Panc1 (cell line): ENCODE results near the gene ORM1. TPM values are rescaled to one million over a fixed set of nuclear protein-coding genes. Genes with fewer than 3 reads are reported as not detected.

Experiments used
- ATAC-seq: fragments of 200-7000 bp; cut with Tn5 transposase; 2 replicates; pipeline ENCODE4 v1.9.1; 2020; ENCODE audit warnings: mild to moderate bottlenecking, moderate library complexity
- BruUV-seq: library from RNA; stranded (reverse); fragments of 400-500 nt; replicated peaks from 2 replicates; lab custom pipeline; 2021; lab: Mats Ljungman, UMichigan
- CTCF ChIA-PET: fragments of 300-600 bp; sonication (Branson Sonifier 250); formaldehyde crosslinking; loops from one replicate; lab custom pipeline; 2022; ENCODE audit warnings: antibody characterized with exemption; lab: Charles Lee
- POLR2A ChIA-PET: fragments of 300-600 bp; sonication (Branson Sonifier 250); formaldehyde crosslinking; loops from one replicate; lab custom pipeline; 2022; ENCODE audit warnings: antibody characterized with exemption; lab: Charles Lee
- DNase-seq: peaks from one replicate; pipeline ENCODE4 v3.0.0-alpha.2; 2010; ENCODE audit warnings: low read depth, low spot score
- H3K27ac ChIP-seq: 2 replicates; pipeline ENCODE4 v1.5.1; 2011; ENCODE audit warnings: mild to moderate bottlenecking, low read length, inconsistent platforms
- H3K27me3 ChIP-seq: fragments of 200-500 bp; sonication (Bioruptor generic); 2 replicates; pipeline ENCODE4 v1.6.0; 2014; ENCODE audit warnings: low read length, inconsistent platforms; ENCODE audit not compliant: control insufficient read depth, insufficient read depth
- H3K36me3 ChIP-seq: fragments of 200-500 bp; sonication (Bioruptor generic); 2 replicates; pipeline ENCODE4 v1.5.1; 2014; ENCODE audit warnings: inconsistent platforms, mild to moderate bottlenecking, low read length, moderate library complexity; ENCODE audit not compliant: control insufficient read depth, insufficient read depth
- H3K4me1 ChIP-seq: 2 replicates; pipeline ENCODE4 v1.5.1; 2011; ENCODE audit warnings: inconsistent platforms, mild to moderate bottlenecking, low read length, moderate library complexity; ENCODE audit not compliant: control insufficient read depth, insufficient read depth
- H3K4me3 ChIP-seq, 2 experiments: 2 replicates each; pipeline ENCODE4 v1.5.1; 2011 to 2012; ENCODE audit warnings: low read depth in 2 of 2, low read length in 2 of 2, mild to moderate bottlenecking in 2 of 2, inconsistent platforms in 1 of 2, moderate library complexity in 1 of 2
- H3K9me3 ChIP-seq: fragments of 200-500 bp; sonication (Bioruptor generic); 2 replicates; pipeline ENCODE4 v1.5.1; 2014; ENCODE audit warnings: low read depth, mild to moderate bottlenecking, inconsistent platforms, low read length, moderate library complexity; ENCODE audit not compliant: control insufficient read depth, insufficient read depth
- POLR2AphosphoS5 ChIP-seq: IDR thresholded peaks from 2 replicates; pipeline ENCODE4 v1.6.1; 2012; ENCODE audit warnings: mild to moderate bottlenecking, low read depth, low read length, moderate library complexity
- SIN3A ChIP-seq: IDR thresholded peaks from 2 replicates; pipeline ENCODE4 v1.6.1; 2012; ENCODE audit warnings: low read depth, mild to moderate bottlenecking, low read length, moderate library complexity, borderline replicate concordance; ENCODE audit not compliant: insufficient read depth
- TCF7L2 ChIP-seq: IDR thresholded peaks from 2 replicates; pipeline ENCODE4 v1.6.1; 2011; ENCODE audit warnings: mild to moderate bottlenecking, low read depth, low read length, inconsistent platforms
- in situ Hi-C: cut with HindIII; loops from 2 replicates; pipeline ENCODE4 v1.10.0; 2016; ENCODE audit warnings: low sequenced_read_pairs, low pct_unique_long_range_greater_than_20kb
- intact Hi-C: fragments of 100-400 bp; cut with micrococcal nuclease; formaldehyde crosslinking; loops from one replicate; pipeline ENCODE4 v1.10.0; 2022; ENCODE audit not compliant: unreplicated experiment
- total RNA-seq: library from RNA; stranded (reverse); gene quantifications from one replicate; pipeline ENCODE4 v1.2.1, GENCODE V29; 2021; ENCODE audit not compliant: unreplicated experiment
- TF ChIP-seq, protein P1 (sequence below): fragments of 450-650 bp; IDR thresholded peaks from 2 replicates; pipeline ENCODE4 v1.5.1; 2017; ENCODE audit warnings: mild to moderate bottlenecking
- TF ChIP-seq, protein P2 (sequence below), 2 experiments: IDR thresholded peaks; 2 replicates each; pipeline ENCODE4 v1.6.1; 2011 to 2012; ENCODE audit warnings: low read depth in 2 of 2, control low read depth in 1 of 2, low read length in 1 of 2, mild to moderate bottlenecking in 1 of 2, moderate library complexity in 1 of 2; ENCODE audit not compliant: insufficient read depth in 1 of 2

Gene ORM1
- total RNA-seq, 1 experiment from 2014 or later, result 3.5 TPM

GRCh38 chr9:114310471-114311450 lies 12.1 kb upstream of the ORM1 start:
- intact Hi-C loops (no loop called here), in situ Hi-C loops (no loop called here)
- ChIA-PET CTCF (no interaction called here), POLR2A (no interaction called here)
- no peak overlapping the region for H3K4me3 ChIP-seq
- H3K27me3 ChIP-seq, result no peaks in the 10 kb centered on the region
- BruUV-seq, result no TSS peak
- no peaks in the 10 kb centered on the region for H3K36me3 ChIP-seq
- no peaks in the 10 kb centered on the region for H3K4me1 ChIP-seq
- H3K27ac ChIP-seq, result no peak overlapping the region
- ATAC-seq (no peak), DNase-seq (no peak)
- H3K9me3 ChIP-seq, result no peaks in the 10 kb centered on the region
- TF ChIP-seq SIN3A (no peak), TCF7L2 (no peak), POLR2AphosphoS5 (no peak)
- TF ChIP-seq, protein P1, sequence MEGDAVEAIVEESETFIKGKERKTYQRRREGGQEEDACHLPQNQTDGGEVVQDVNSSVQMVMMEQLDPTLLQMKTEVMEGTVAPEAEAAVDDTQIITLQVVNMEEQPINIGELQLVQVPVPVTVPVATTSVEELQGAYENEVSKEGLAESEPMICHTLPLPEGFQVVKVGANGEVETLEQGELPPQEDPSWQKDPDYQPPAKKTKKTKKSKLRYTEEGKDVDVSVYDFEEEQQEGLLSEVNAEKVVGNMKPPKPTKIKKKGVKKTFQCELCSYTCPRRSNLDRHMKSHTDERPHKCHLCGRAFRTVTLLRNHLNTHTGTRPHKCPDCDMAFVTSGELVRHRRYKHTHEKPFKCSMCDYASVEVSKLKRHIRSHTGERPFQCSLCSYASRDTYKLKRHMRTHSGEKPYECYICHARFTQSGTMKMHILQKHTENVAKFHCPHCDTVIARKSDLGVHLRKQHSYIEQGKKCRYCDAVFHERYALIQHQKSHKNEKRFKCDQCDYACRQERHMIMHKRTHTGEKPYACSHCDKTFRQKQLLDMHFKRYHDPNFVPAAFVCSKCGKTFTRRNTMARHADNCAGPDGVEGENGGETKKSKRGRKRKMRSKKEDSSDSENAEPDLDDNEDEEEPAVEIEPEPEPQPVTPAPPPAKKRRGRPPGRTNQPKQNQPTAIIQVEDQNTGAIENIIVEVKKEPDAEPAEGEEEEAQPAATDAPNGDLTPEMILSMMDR, result no peak
- TF ChIP-seq, protein P2, sequence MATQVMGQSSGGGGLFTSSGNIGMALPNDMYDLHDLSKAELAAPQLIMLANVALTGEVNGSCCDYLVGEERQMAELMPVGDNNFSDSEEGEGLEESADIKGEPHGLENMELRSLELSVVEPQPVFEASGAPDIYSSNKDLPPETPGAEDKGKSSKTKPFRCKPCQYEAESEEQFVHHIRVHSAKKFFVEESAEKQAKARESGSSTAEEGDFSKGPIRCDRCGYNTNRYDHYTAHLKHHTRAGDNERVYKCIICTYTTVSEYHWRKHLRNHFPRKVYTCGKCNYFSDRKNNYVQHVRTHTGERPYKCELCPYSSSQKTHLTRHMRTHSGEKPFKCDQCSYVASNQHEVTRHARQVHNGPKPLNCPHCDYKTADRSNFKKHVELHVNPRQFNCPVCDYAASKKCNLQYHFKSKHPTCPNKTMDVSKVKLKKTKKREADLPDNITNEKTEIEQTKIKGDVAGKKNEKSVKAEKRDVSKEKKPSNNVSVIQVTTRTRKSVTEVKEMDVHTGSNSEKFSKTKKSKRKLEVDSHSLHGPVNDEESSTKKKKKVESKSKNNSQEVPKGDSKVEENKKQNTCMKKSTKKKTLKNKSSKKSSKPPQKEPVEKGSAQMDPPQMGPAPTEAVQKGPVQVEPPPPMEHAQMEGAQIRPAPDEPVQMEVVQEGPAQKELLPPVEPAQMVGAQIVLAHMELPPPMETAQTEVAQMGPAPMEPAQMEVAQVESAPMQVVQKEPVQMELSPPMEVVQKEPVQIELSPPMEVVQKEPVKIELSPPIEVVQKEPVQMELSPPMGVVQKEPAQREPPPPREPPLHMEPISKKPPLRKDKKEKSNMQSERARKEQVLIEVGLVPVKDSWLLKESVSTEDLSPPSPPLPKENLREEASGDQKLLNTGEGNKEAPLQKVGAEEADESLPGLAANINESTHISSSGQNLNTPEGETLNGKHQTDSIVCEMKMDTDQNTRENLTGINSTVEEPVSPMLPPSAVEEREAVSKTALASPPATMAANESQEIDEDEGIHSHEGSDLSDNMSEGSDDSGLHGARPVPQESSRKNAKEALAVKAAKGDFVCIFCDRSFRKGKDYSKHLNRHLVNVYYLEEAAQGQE (IDR thresholded peaks at IDR 0.05; ENCODE audit: insufficient read depth in 1 of 2, low read depth in 2 of 2, low read length in 1 of 2), result no peak

DNA sequence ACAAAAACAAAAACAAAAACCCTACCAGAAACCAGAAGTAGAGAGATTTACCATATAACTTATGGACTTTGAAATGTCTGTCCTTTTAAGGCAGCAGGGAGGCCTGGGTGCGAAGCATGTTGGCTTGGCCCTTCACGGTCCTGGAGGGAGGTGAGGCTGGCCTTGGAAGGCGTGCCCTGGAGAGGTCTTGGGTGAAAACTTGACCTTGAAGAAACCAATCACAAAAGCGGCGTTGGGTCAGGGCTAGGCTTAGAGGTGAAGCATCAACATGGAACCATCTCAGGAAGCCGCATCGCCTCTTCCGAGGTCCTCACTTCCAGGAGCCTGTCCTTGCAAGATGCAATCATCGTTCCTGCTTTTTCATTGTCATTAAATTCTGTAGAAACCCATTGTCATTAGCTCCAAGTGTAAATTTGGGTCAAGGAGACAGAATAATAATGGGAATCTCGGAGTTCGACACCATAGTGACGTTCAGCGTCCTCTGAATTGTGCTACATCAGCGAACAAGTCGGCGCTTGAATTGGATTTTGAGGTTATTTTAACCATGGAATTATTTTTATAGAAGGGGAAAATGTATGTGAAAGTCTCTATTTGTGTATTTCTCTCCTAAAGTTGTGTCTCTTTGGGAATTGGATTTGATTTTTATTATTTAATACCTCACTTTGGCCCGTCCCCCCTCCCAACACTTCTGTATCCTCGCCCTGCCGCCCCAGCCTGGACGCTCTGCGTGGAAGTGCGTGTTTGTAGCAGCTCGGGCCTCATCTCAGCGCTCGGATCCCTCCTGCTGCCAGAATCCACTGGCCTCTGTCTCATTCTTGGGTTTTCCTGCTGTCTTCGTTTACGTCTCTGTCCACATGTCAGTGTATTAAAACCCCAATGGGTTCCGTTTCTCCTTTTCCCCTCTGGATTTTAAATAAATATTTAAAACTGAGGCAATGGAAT lies 11.1 kb upstream of the ORM1 start:
- Histone ChIP-seq H3K9me3 (no peaks in the 10 kb centered on the region), H3K4me1 (no peaks in the 10 kb centered on the region), H3K27ac (no peak overlapping the region), H3K36me3 (no peaks in the 10 kb centered on the region), H3K27me3 (no peaks in the 10 kb centered on the region), H3K4me3 (no peak overlapping the region)
- in situ Hi-C loops (no loop called here), intact Hi-C loops (no loop called here)
- DNase-seq (no peak), ATAC-seq (no peak)
- ChIA-PET CTCF (no interaction called here), POLR2A (no interaction called here)
- TF ChIP-seq TCF7L2 (no peak), POLR2AphosphoS5 (no peak)
- TF ChIP-seq, protein P2 (IDR thresholded peaks at IDR 0.05; ENCODE audit: insufficient read depth in 1 of 2, low read depth in 2 of 2, low read length in 1 of 2), result no peak
- no TSS peak for BruUV-seq
